GM19099 (cell line): ENCODE results near the gene RADIL.

Source experiments
- POLR2A ChIP-seq: IDR thresholded peaks from 3 replicates; pipeline ENCODE4 v1.6.1; 2011; ENCODE audit warnings: low read depth; ENCODE audit not compliant: insufficient read length; ENCODE audit errors: extremely low read depth

The RADIL gene

DNA sequence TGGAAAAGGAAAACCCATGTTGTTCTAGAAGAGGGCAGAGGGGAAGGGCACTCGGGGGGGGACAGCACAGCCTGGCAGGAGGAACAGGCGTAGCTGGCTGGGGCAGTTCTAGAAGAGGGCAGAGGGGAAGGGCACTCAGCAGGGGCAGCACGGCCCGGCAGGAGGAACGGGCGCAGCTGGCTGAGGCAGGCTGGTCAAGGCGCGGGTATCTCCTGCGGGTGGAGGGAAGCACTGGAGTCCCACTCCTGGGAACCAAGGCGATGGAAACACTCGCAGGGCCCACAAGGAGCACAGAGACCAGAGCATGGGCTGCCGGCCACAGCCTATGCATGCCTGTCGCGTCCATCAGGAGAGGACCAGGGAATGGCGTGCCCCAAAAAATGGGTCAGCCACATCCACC, 58.4 kb downstream of the RADIL start:
- TF ChIP-seq POLR2A: no peak

DNA sequence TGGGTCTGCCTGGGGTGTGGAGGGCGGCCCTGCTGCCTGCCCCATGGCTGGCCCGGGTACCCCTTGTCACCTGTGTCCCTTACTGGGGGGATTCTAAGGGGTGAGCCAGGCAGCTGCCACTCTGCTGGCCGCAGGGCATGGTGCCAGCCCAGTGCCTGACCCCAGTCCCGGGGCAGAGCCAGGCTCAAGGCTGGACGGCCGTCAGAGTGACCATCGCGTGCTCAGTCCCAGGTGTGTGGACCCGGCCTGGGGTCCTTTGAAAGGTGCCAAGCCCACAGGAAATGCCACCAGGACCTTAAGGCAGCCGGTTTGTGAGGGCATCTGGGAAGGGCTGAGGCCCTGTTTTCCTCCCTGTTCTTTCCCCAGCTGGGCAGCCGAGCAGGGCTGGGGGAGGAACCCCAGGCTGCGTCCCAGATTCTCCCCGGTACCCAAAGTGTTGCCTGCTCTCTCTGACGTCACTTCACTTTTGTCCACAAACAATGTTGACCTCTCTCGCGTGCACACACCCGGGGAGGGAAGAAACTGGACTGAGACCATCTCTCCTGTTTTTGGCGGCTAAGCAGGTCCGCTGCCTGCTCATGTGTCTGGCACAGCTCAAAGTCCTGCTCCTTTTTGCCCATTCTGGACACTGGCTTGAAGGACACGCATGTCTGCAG, 59.3 kb downstream of the RADIL start:
- TF ChIP-seq POLR2A: no peak

DNA sequence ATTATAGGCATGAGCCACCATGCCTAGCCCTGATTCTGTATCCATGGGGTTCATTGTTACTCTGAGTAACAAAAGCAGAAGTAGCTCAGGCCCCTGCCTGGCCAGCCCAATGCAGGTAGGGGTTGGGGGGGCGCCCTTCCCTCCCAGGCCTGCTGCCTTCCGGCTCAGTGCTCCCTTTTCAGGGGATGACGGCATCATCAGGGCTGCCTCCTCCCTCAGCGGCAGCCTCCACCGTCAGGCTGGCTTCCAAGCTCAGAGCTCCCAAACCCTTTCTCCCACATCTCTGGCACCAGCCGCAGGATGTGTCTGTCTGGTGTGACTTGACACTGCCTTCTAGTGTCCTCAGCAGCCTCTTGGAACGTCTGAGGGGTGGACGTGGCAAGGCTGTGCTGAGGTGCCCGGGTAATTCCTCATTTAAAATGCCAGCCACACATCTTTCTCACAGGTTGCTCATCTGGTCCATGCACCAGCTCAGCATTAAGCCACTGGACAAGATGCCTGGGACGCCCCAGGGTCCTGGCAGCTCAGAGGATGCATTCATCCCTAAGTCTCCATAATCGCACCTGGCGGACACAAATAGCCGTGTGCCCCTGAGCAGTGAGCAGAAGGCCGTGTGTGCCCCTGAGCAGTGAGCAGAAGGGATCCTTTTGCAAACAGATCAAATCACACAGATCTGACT, 59.9 kb downstream of the RADIL start:
- no peak for TF ChIP-seq POLR2A

DNA sequence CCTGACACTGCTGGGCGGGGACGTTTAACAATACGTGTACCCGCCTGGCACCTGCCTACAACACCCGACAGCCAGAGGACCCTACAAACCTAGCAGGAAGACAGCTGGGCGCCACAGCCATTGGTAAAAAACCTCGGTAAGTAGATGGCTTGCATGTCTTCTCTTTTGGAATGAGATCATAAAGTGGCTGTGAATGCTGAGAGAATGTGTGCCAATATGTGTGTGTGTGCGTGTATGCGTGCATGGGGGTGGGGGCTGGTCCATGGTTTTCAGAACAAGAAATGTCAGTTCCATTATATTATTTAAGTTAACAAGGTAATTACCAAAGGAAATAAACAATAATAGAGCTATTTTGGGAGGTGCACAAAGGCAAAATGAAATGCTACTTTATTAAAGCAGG, 60.8 kb downstream of the RADIL start:
- TF ChIP-seq POLR2A: no peak

- no peak for TF ChIP-seq POLR2A
These were observed 62.5 kb downstream of the RADIL start for GRCh38 chr7:4820967-4821471.

GRCh38 chr7:4820405-4820966, 63.0 kb downstream of the RADIL start:
- TF ChIP-seq POLR2A: no peak

- no peak for TF ChIP-seq POLR2A
These were observed 63.7 kb downstream of the RADIL start for GRCh38 chr7:4819560-4820404.

DNA sequence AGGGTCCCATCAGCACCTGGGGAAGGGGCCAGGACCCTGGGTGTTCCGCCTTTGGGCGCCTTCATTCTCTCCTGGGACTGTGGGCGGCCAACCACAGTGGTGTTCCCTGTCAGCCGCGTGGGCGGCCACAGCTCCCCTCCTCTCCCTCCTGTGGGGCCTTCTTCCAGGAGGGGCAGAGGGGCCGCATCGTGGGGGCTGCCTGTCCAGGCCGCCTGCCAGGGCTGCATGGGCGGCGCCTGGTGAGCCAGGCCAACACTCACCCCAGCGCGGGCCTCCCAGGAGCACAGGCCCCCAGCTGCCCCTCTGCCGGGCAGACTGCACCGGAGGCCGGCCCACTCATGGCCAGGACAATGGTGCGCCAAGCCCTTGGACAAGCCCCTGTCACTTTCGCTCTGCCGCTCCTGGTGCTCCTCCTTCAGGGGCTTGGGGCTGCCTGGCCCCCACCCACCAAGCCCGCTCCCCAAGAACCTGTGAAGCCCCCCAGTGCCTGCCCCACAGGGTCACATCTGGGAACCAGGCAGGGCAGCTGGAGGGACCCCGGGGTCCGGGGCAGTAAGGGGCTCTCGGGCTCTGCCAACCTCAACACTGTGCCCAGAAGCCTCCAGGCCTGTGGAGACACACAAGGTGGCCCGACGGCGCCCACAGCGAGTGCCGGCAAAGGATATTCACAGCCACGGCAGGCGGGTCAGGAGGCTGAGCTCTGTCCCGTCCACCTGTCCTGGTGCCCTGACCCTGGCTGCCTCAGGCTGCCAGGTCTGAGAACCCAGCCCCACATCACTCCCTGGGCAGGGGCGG, 65.3 kb downstream of the RADIL start:
- no peak for TF ChIP-seq POLR2A

DNA sequence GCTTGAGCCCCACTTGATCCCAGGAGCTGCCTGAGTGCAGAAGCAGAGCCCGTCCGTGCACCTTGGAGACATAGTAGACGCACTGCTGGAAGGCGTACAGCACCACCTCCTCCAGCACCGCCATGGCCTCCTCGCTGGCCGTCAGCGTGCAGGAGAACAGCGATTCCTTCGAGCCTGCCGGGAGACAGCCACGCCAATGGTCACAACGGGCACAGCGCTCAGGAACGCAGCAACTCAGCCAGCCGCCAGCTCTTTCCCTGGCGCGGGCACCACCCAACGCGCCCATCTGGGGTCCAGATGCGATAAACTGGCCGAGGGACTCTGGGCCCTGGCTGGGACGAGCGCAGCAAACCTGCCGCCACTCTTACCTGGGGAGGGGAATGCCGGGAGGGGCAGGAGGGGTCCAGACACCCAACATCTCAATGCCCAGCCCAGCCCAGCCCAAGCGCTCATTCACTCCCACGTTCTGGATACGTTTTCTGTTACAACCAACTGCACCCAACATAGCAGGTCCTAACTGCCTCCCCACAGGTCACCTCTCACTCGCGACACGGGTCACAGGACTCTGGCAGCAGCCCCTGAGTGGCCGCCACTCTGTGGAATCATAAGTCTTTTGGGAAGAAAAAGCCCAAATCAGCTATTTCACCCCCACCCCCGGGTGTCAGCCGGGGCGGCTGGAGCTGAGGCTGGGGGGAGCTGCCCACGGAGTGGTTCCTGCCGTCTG, 66.2 kb downstream of the RADIL start:
- no peak for TF ChIP-seq POLR2A

GRCh38 chr7:4816419-4817080, 67.0 kb downstream of the RADIL start:
- TF ChIP-seq POLR2A: no peak

DNA sequence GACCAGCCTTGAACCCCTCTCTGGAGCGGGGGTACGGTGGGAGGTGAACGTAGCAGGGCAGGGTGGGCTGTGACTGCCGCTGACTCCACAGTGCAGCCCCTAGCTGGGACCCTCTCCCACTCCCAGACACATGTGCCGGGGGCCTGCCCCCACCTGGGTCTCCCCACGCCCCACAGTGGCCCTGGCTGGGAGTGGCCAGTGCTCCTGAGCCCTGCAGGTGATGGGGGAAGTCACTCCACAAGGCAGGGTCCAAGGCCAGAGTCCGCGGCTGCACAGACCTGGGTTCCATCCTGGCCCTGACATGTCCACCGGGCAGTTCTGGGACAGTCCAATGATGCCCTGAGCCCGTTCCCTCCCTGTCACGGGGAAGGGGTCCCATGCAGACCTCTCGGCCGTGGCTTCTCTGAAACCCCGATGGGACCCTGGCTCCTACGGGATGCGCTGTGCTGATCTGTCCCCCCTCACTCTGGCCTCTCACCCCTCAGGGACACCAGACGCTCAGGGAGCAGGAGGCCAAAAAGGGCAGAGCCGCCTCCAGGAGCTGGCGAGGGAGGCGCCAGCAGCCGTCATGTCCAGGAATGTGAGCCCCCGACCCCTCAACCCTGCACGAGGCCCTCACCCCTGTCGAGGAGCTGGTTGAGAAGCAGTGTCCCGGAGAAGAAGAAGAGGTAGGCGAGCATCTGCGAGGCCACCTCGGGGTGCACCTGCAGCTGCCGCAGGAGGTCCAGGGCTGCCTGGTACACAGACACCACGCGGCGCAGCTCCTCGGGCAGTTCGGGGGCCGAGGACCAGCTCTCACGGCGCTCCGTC, 67.7 kb downstream of the RADIL start:
- TF ChIP-seq POLR2A: no peak

DNA sequence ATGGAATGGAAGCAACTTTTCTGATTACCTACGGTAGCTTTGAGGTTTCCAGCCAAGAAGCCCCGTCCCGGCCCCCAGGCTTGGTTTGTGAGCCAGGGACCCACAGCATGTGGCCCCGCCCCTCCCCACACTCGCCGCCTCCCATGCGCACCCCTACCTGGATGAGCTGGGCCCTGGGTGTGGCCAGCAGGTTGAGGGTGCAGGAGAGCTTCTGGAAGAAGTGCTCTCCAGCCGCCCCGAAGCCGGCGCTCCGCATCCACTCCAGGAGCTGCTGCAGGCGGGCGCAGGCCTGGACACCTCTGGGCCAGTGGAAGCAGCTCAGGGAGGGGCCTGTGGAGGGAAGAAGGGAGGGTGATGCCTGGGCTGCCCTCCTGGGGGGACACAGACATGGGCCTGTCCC, 68.4 kb downstream of the RADIL start:
- TF ChIP-seq POLR2A: no peak

DNA sequence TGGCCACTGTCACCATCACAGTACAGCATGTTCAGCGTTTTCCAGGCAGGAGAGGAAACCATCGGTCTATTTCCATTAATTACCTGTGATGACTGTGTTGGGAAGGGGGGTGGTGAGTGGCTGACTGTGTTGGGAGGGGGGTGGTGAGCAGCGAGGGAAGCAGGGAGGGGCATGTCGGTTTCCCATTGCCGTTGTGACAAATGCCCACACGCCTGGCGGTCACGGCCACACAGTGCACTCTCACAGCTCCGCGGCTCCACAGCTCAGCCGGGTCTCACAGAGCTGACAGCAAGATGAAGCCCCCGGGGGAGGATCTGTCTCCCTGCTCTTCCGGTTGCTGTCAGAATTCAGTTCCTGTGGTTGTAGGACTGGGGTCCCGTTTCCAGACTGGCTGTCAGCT, 69.1 kb downstream of the RADIL start:
- no peak for TF ChIP-seq POLR2A
